ENCODE data around the gene ZNF780A.
A peak's percentile ranks its signal among the peaks of the same experiment; 100 is the strongest.

ZNF780A gene

GRCh38 chr19:40090241-40091204 is at the start of gene ZNF780A:
Gene ZNF780A, minus strand, starts transcription at chr19:40090943. Its CDS starts 6,190 bp downstream, at chr19:40084753.
- H3K4me3 ChIP-seq, result peak within 1 kb of the TSS; percentile 89
- DNase-seq (ENCODE audit: low spot score), result peak; percentile 80
- H3K27ac ChIP-seq, result peak within 1 kb of the TSS; percentile 82 to 96
- TF ChIP-seq CTCF (IDR thresholded peaks at IDR 0.05), result no peak

DNA sequence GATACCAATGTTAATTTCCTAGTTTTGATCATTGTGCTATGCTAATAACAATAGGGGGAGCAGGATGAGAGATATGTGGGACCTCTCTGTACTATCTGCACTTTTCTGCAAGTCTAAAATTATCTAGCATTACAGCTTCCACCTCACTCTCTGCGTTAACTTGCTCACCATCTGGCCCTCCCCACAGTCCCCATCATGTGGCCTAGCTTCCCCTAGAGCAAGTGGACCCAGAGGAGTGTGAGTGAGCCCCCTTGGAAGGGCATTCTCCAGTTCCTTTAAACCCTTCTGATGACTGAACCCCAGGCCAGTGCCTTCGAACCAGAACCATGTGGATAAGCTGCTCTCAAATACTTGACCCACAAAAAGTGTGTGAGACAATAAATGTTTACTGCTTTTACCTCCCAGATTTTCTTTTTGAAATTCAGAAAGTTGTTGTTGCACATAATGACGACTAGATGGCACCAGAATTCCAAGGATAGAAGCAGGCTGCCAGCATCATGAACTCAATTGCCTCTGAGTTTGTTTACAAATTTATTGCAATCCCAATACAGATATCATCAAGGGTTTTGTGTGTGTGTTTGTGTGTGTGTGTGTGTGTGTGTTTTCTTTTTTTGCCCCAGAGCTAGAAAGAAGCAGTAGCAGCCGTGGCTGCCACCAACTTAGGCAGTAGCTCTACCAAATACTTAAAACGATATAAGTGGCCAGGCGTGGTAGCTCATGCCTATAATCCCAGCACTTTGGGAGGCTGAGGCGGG is 49.0 kb upstream of the ZNF780A start:
- peak; percentile 41 for TF ChIP-seq CTCF (IDR thresholded peaks at IDR 0.05)
- Histone ChIP-seq H3K4me3 (no peak overlapping the region), H3K27ac (no peak overlapping the region)
- no peak for DNase-seq (ENCODE audit: low spot score)

- no peak for TF ChIP-seq CTCF (IDR thresholded peaks at IDR 0.05)
- DNase-seq (ENCODE audit: low spot score), result no peak
- H3K4me3 ChIP-seq, result no peak overlapping the region
- no peak overlapping the region for H3K27ac ChIP-seq
Observed at GRCh38 chr19:40136818-40137217, 46.1 kb upstream of the ZNF780A start.

- Histone ChIP-seq H3K4me3 (no peak overlapping the region), H3K27ac (no peak overlapping the region)
- no peak for TF ChIP-seq CTCF (IDR thresholded peaks at IDR 0.05)
- DNase-seq (ENCODE audit: low spot score), result no peak
Observed at GRCh38 chr19:40134866-40135265, 44.1 kb upstream of the ZNF780A start.

GRCh38 chr19:40133491-40133890 is 42.7 kb upstream of the ZNF780A start:
- TF ChIP-seq CTCF (IDR thresholded peaks at IDR 0.05), result no peak
- H3K27ac ChIP-seq, result no peak overlapping the region
- no peak overlapping the region for H3K4me3 ChIP-seq
- DNase-seq (ENCODE audit: low spot score), result no peak

- no peak for TF ChIP-seq CTCF (IDR thresholded peaks at IDR 0.05)
- H3K4me3 ChIP-seq, result no peak overlapping the region
Observed at GRCh38 chr19:40130013-40130412, 39.3 kb upstream of the ZNF780A start.

More at GRCh38 chr19:40130013-40130412, 39.3 kb upstream of the ZNF780A start:
- no peak for DNase-seq (ENCODE audit: low spot score)
- no peak overlapping the region for H3K27ac ChIP-seq
